ENCODE results near the gene IRF2.

The IRF2 gene

DNA sequence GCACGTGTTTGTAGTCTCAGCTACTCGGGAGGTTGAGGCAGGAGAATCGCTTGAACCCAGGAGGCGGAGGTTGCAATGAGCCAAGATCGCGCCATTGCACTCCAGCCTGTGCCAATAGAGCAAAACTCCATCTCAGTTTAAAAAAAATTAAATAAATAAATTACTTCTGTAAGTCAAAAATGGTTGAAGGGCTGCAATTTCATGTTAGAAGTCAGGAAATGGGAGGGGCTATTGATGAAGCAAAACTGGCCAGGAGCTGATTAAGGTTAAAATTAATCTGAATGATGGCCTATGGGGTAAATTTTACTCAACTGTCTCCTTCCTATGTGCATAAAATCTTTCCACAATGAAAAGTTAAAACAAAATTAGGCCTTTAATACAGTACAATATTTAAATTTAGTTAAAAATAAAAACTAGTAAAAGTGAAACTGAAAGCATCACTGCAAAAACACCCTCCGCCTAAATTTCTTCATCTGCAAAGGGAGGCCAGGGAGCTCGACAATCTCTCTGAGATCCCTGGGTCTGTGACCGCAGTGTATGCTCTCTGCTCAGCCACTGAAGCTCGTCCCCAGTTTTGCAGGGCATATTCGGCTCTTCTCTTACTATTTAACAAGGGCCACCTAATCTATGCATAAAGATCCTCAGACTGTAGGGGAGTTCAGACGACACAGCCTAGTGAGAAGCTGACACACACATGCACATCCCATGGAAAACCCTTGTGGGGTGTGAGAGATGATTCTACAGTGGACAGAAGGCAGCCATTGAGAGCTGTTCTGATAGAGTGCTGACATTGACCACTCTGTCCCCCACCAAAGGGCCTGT lies 57.2 kb downstream of the IRF2 start:
- in situ Hi-C loops (cut with MboI; ENCODE audit: low sequenced_read_pairs, unreplicated experiment): loop anchor here (25.0 kb wide), 1 partner anchor 120 kb away; no protein-coding TSS in a partner anchor
- TF ChIP-seq, protein P1, sequence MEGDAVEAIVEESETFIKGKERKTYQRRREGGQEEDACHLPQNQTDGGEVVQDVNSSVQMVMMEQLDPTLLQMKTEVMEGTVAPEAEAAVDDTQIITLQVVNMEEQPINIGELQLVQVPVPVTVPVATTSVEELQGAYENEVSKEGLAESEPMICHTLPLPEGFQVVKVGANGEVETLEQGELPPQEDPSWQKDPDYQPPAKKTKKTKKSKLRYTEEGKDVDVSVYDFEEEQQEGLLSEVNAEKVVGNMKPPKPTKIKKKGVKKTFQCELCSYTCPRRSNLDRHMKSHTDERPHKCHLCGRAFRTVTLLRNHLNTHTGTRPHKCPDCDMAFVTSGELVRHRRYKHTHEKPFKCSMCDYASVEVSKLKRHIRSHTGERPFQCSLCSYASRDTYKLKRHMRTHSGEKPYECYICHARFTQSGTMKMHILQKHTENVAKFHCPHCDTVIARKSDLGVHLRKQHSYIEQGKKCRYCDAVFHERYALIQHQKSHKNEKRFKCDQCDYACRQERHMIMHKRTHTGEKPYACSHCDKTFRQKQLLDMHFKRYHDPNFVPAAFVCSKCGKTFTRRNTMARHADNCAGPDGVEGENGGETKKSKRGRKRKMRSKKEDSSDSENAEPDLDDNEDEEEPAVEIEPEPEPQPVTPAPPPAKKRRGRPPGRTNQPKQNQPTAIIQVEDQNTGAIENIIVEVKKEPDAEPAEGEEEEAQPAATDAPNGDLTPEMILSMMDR (IDR thresholded peaks at IDR 0.05; ENCODE audit: borderline replicate concordance, control extremely low read depth, extremely low read depth, insufficient read depth, missing control alignments): no peak
- DNase-seq (ENCODE audit: low spot score): peak; percentile 60

DNA sequence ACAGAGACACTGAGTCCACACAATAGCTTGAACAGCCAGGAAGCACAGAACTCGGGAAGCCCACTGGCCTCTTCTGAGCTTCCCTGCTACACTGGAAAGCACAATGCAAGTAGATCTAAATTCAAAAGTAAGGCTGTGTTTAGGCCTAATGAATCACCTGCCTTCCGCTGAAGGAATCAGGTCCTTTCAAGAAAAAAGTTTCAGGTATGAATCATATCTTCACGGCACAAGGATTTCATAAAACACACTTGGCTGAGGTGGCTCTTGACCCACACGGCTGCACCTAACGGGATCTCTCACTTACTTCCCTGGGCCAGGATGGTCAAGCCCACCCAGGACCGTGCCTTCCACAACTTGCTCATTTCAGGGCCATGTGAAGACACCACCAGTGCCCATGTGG lies 59.3 kb downstream of the IRF2 start:
- DNase-seq (ENCODE audit: low spot score): no peak
- TF ChIP-seq, protein P1 (IDR thresholded peaks at IDR 0.05; ENCODE audit: borderline replicate concordance, control extremely low read depth, extremely low read depth, insufficient read depth, missing control alignments): no peak
- in situ Hi-C loops (cut with MboI; ENCODE audit: low sequenced_read_pairs, unreplicated experiment): loop anchor here (25.0 kb wide), 1 partner anchor 122 kb away; no protein-coding TSS in a partner anchor

DNA sequence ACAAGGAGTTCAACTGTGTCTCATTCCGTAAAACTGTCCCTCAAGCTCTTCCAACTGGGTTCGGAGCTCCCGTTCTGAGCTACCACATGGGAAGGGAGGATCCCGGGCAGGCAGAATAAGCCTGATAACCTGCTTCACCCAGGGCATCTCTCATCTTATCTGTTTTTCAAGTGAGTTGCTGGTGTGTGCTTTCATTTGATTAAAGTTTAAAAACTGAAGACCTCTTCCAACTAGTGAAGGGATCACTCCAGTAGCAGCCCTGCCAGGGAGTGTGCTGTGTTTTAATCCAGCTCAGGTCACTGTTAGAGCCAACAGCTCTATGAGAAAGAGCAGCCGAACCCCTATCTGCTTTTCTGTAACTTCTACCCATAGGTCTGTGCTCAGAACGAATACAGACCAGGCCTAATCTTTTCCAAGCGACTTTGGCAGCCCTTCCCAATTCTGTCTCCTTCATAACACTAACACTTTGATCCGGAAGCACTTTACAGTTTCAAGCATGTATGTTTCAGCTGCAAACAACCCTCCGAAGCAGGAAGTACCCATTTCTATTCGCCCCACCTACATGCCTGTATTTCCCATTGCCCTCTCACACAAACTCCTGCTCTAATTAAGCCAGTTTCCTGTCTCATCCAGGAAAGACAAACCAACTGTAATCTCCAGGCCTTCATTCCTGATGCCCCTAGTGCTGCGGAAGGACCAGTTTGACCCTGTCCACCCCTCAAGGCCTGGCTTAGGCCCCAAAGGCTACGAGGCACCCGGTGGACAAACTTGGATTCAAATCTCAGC lies 60.9 kb downstream of the IRF2 start:
- TF ChIP-seq, protein P1 (IDR thresholded peaks at IDR 0.05; ENCODE audit: borderline replicate concordance, control extremely low read depth, extremely low read depth, insufficient read depth, missing control alignments): no peak
- in situ Hi-C loops (cut with MboI; ENCODE audit: low sequenced_read_pairs, unreplicated experiment): loop anchor here (25.0 kb wide), 1 partner anchor 124 kb away; no protein-coding TSS in a partner anchor
- no peak for DNase-seq (ENCODE audit: low spot score)

DNA sequence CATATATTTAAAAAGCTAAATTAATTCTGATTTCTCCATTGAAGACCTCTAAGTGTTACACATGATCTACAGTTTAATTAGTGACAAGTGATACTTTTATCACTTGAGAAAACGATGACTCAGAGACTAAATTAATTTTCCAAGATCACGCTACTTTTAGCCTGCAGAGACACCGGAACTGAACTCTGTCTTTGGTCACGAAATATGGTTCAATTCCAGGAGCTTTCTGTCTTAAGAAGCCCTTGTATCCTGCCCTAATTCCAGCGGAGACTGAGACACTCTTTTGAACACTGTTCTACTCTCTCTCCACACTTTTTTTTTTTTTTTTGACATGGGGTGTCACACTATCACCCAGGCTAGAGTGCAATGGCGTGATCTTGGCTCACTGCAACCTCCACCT lies 63.6 kb downstream of the IRF2 start:
- in situ Hi-C loops (cut with MboI; ENCODE audit: low sequenced_read_pairs, unreplicated experiment): loop anchor here (25.0 kb wide), 1 partner anchor 127 kb away; no protein-coding TSS in a partner anchor
- no peak for DNase-seq (ENCODE audit: low spot score)
- TF ChIP-seq, protein P1 (IDR thresholded peaks at IDR 0.05; ENCODE audit: borderline replicate concordance, control extremely low read depth, extremely low read depth, insufficient read depth, missing control alignments): no peak

DNA sequence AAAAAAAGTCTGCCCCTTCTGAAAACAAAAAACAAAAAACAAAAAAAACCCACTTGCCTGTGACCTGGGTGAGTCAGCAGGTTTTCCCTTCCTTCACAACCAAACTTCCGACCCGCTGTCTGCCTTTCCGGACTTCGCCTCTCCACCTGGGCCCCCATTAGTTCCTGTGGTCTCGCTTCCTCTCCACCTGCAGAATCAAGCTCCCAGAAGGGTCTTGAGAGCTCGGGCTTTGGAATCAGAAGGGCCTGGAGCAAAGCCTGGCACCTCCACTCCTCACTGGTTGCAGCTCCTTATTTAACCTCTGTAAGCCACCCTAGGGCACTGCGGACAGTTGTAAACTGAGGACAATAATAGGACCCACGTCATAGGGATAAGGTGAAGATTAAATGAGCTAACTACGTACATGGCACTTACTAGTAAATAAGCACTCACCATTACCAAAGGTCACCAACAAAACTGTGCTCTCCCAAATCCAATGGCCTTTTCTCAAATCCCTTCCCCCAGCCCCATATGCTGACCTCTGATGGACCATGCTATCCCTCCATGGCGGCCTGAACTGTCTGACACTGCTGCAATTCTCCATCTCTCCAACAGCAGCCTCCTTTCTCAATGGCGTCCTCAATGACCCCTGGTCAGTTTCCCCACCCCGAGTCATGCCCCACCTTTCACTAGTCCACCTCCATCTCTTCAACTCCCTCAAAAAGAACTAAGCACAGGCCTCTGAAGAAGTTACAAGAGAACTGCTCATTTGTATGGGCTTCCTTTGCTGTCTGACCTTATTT lies 64.2 kb downstream of the IRF2 start:
- TF ChIP-seq, protein P1 (IDR thresholded peaks at IDR 0.05; ENCODE audit: borderline replicate concordance, control extremely low read depth, extremely low read depth, insufficient read depth, missing control alignments): no peak
- in situ Hi-C loops (cut with MboI; ENCODE audit: low sequenced_read_pairs, unreplicated experiment): loop anchor here (25.0 kb wide), 1 partner anchor 127 kb away; no protein-coding TSS in a partner anchor
- no peak for DNase-seq (ENCODE audit: low spot score)

DNA sequence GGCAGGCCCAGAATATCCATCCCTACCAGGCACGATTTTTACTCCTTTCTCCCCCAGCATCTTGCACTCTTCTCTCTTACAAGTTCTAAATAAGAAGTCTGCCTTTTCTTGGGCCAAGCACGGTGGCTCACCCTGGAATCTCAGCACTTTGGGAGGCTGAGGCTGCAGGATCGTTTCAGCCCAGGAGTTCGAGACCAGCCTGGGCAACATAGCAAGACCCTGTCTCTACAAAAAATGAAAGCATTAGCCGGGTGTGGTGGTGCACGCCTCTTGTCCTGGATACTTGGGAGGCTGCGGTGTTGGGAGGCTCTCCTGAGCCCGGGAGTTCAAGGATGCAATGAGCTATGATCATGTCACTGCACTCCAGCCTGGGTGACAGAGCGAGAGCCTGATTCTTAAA lies 64.8 kb downstream of the IRF2 start:
- TF ChIP-seq, protein P1 (IDR thresholded peaks at IDR 0.05; ENCODE audit: borderline replicate concordance, control extremely low read depth, extremely low read depth, insufficient read depth, missing control alignments): no peak
- no peak for DNase-seq (ENCODE audit: low spot score)
- in situ Hi-C loops (cut with MboI; ENCODE audit: low sequenced_read_pairs, unreplicated experiment): loop anchor here (25.0 kb wide), 1 partner anchor 128 kb away; no protein-coding TSS in a partner anchor

All from GM13976 (cell line).